ENCODE data around the gene SLC22A3.
"Not testable (repeated sequence)": the region's sequence is repeated elsewhere in the genome, so short reads cannot be mapped to it uniquely, and the experiment has no call there.

The SLC22A3 gene

DNA sequence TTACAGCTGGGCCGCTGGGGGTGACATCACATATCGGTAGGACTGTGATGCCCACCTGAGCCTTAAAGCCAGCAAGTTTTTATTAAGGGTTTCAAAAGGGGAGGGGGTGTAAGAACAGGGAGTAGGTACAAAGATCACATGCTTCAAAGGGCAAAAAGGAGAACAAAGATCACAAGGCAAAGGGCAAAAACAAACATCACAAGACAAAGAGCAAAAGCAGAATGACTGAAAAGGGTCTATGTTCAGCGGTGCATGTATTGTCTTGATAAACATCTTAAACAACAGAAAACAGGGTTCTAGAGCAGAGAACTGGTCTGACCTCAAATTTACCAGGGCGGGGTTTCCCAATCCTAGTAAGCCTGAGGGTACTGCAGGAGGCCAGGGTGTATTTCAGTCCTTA lies 101.6 kb downstream of the SLC22A3 start:
- not testable (repeated sequence) for DNase-seq

DNA sequence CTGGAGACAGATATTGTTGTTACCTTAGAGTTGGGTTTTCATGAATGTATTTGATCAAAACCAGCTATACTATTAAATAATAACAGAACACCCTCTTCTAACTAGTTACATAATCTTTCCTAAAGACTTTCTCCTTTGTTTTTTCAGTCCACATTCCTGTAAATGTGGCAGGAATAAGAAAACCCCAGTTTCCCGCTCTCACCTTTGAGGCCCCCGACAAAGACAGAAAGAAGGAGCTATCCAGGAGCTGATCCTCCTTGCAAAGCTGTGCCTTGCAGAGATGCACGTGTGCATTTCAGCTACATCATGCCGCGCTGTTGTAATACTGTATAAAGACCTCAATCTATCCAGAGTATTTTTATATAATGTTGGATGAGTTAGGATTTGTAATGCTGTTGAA lies 102.7 kb downstream of the SLC22A3 start:
- DNase-seq = no peak

DNA sequence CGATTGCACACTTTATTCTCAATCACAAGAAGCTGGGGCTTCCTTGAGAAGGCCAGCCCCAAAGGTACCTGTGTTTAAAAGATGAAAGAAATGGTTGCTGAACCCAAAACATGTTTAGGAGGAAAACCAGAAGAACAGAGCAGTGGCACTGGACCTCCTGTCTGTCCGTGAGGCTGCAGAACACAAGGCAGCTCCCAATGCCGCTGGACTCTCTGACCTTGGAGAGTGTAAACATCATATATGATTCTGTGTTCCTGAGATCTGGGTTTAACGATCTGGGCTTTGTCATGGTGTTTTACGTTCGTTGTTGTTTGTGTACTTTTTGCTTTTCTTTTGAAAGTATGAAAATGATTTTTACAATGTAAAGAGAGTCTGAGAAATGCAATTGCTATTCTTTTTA lies 106.1 kb downstream of the SLC22A3 start:
- no peak for DNase-seq

DNA sequence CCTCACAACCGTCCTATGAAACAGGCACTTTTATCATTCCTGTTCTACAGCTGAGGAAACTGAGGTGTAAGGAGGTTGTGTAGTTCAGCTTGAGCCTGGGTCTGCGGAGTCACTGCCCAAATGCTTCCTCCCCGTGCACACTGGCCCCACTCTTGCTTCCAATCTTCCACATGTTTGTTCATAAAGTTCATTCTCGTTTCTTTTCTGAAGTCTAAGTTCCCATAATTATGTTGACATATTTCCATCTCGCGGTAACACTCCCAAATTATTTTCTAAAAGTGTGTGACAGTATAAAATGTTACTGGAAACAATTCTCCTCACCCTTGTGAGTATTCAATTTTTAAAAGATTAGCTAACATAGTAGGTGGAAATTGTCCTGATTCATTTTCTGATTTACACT lies 106.9 kb downstream of the SLC22A3 start:
- DNase-seq = no peak

DNA sequence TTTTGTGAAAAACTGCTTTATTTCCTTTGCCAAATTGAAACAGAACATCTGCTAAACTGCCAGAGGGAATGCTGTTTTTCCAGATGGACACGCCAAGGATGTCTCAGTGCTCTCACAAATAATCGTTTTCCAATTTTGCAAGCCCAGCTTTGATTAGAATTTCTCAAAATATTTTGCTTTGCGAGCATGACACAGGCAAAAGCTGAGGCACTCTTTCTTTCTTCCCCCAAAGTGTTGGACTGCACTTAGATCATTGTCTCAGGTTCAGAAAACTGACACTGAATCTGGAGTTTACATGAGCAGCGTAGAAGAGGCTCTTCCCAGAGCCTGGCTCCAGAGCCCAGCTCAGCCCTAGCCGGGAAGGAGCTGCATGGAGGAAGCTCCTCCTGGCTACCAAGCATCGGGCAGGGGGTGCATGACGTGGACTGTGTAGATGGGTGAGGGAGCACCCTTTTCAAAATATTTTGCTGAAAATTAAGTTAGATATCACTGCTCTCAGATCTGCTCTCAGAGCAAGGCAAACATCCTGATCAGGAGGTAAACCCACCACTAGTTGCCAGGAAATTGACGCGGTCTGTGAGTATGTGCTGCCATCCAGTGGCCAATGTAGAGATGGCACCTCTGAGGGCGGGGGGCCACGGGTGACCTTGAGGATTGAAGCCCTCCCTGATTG lies 107.5 kb downstream of the SLC22A3 start:
- DNase-seq = no peak

DNA sequence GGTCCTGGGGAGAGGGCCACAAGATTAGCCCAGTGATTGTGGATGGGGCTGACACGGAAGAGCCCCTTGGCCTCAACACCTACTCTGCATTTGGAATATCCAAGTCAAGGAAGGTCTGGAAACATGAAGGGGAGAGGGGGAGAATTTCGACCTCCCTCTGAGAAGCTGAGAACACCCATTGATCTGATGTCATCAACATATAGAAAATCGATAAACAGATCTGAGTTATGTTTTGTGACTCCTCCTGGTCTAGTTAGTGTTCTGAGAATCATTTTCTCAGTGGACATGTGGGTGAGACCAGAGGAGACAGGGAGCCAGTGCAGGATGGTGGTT lies 108.0 kb downstream of the SLC22A3 start:
- DNase-seq = no peak

DNA sequence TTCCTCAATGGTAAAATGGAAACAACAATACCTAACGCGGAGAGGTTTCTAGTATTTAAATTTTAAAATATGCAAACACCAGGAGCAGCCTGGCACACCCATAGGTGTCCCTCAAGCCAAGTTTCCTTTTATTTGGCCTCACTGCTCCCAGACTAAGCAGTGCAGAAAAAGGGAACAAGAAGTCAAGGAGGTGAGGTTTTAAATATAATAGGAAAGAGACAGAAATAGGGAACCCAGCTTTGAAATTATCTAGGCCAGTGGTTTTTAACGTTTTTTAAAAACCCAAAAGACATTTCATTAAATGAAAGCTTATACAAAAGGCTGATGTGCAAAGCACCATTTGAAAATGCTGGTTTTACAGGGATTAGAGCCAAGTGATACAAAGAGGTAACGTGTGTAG lies 109.6 kb downstream of the SLC22A3 start:
- no peak for DNase-seq

DNA sequence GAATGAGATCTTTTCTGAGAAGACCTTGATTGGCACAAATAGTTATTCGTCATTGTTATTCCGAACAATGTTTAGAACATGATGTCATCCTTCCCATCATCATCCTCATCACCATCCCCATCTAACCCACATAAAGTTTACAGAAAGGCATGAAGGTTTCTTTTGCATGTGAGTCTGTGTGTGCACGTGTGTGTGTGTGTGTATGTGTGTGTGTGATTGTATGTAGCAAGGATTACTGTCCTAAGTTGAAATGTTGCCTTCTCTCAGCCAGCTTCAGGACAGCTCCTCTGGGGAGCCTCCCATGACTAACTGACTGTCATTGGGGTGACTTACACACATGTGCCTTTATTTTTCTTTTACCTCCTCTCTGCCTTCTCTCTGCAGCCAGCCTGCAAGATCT lies 113.5 kb downstream of the SLC22A3 start:
- no peak for DNase-seq

DNA sequence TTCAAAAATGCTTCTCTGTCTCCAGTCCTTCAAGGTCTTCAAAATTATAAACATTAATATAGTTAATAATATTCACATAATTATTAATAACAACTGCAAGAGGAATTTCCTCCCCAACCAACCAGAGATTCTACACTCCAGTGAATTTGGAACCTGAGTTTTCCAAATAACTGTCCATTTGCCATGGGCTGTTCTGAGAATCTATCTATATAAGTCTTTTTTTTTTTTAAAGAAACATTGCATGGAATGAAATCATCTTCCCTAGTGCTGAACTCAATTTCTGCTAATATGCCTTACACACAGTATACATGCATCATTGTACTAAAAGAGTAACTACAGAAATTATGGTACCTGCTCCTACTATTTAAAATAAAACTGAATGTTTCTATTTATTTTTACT lies 113.9 kb downstream of the SLC22A3 start:
- no peak for DNase-seq

DNA sequence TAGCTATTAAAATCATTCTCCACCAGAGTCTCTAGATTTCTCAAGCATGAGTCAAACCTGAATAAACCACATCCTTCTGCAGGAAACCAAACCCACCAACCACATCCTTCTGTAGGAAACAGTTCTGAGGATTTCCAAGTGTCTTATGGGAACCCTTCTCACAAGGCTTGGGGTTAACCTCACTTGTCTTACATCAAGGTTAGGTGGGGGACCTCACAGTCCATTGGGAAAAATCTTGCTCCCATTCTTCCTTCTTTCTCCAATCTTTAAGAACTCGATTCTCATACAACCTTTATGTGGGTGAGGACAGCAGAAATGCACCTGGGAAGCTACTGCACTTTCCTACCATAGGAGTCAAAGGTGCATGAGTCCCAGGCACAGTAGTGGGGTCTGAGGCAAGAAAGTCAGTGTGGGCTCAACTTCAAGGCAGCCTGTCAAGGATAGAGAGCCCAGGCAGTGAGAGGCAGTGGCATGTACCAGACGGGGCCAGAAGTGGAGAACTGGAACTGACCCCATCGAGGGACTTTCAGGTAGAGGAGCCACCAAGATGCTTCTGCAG lies 114.5 kb downstream of the SLC22A3 start:
- DNase-seq = no peak

DNA sequence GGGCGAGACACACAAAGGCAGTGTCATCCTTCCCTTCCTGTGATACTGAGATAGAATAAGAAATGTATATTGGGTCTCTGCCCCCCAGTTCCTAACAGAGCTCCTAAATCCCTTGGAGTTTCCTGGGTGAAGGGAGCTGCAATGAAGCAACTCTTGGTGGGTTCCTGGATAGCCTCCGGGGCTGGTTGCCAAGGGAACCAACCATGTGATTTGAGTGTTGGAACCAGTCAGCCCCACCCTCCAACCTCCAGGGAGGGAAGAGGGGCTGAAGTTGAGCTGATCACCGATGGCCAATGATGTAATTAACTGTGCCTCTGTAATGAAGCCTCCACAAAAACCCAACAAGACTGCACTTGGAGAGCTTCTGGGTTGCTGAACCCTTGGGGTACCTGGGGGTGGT lies 116.6 kb downstream of the SLC22A3 start:
- DNase-seq = no peak

DNA sequence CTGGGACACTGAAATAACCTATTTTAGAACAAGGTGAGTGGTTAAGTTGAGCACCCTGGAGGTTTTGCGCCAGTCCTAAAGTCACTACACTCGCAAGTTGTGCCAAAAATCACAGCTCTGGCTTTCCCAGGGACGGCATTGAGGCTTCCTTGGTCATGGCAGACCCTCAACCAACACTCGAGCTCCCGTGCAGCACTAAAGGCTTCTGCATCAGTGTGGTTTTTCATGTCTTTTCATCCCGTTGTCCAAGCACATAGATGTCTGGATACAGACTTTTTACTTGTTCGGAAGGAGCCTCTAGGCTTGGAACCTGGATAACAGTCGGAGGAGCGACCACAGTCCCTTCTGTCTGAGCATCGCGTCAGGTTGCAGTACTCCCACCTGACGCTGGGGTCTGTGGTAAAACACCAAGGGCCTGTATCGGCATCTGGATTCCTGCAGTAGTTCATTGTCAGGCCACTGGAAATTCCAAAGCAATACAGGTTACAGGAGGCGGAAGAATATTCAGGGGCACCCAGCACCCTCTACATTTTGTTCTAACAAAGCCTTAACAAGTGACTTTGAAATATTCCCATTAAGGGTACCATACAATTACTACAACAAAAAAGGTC lies 119.2 kb downstream of the SLC22A3 start:
- DNase-seq = not testable (repeated sequence)

DNA sequence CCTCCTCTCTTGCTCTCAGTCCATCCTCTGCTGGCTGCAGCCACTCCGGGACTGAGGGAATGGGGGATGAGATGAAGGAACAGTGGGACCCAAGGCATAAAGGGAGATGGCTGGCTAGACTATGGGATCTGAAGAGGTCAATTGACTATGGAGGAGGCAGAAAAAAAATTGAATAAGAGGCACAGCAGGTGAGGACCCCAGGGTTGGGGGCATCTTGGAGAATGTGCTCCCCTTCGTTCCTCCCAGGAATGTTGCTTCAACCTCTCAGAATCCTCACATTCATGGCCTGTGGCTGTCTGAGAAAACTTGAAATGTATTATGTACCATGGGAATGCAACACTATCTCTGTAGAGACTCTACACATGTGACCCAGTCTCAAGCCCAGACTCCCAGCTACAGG lies 121.0 kb downstream of the SLC22A3 start:
- no peak for DNase-seq

DNA sequence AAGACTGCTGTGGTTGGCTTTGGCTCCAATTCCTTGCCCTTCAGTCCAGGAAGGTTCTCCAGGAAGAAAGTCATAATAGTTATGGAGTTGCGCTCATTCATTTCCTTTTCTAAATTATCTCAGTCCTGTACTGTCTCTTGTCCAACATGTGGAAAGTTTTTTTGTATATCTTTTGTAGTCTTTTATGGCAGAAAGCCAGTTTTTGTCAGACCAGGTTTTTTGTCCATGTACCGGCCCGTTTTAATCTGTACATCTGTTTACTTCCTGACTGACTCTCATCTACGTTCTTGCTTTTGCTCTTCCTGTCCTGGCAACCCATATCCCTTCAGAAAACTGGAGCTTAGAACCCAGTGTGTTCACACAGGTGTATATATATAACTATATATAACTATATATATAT lies 127.9 kb downstream of the SLC22A3 start:
- not testable (repeated sequence) for DNase-seq

DNA sequence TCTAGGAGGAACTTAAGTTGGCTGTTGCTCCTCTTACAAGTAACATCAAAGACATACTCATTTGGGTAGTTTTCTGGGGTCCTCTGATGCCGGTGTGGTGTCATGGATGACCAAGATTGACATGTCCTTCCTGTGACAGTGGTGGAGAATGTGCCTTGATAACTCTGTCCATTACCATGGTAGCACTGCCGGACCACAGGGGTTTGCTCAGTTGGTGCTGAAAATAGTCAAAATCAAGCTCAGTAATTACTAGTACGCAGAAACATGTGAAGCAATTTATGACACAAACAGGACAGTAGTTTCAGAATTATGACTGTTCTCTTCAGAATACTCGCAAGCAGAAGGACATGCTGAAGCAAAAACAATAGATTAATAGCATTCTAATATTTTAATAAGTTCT lies 128.9 kb downstream of the SLC22A3 start:
- not testable (repeated sequence) for DNase-seq

DNA sequence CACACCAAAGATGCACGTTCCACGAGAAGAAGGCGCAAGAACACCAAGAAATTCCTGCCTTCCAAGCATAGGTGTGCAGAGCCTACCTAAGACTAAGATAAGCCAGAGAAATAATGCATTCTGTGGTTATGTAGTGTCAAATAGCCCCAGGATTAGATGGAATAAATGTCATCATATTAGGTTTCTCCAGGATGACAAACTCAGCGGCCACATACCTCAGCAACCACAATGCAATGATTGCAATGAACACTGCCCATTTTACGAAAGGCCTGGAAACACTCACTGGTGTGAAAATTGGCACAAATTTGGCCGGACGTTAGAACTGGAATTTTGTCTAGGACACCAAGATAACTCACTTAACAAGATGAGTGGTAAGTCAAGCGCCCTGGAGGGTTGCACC lies 129.7 kb downstream of the SLC22A3 start:
- DNase-seq = no peak

DNA sequence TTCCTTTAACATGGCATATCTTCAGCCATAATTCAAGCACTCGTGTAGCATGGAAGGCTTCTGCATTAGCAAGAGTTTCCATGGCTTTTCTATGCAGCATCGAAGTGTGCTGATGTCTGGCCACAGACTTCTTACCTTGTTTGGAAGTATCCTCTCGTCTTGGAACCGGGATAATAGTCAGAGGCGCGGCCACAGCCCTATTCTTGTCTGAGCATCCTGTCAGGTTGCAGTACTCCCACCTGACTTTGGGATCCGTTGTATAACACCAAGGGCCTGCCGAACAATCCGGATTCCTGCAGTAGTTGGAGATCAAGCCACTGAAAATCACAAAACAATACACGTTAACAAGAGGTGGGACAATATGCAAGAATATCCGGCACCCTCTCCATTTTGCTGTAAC lies 138.9 kb downstream of the SLC22A3 start:
- DNase-seq = no peak

DNA sequence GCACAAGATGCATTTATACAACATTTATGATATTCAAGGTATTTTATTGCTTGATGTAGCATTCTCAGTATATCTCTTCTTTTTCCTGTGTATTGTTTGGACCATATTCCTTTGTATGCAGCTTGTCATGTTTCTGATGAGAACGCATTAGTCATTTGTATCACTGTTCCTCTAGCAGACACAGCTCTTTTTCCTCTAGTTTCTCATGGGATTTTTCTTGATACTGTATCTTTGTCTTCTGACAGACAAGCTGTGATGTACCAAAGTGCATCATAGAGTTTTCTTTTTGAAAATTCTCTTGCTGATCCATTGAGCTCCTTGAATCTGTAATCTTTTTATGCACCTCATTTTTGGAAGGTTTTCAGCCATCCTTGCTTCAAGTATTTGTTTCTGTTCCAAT lies 140.9 kb downstream of the SLC22A3 start:
- DNase-seq = no peak

DNA sequence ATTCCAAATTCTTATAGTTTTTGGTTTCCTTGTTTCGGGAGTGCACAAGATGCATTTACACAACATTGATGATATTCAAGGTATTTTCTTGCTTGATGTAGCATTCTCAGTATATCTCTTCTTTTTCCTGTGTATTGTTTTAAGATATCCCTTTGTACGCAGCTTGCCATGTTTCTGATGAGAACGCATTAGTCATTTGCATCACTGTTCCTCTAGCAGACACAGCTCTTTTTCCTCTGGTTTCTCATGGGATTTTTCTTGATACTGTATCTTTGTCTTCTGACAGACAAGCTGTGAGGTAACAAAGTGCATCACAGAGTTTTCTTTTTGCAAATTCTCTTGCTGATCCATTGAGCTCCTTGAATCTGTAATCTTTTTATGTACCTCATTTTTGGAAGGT lies 146.4 kb downstream of the SLC22A3 start:
- no peak for DNase-seq

DNA sequence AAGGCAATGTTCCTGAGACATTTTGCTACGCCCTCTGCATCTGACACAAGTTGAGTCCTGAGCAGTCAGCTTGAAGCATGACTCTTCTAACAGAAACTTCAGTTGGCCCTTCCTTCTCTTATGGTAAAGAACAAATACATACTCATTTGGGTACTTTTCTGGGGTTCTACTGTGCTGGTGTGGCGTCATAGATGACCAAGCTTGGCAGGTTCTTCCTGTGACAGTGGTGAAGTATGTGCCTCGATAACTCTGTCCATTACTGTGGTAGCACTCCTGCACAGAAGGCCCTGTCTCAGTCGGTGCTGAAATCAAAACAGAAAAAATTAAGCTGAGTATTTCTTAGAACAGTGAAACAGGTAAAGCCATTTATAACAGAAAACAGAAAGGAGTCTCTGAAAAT lies 152.5 kb downstream of the SLC22A3 start:
- no peak for DNase-seq

All from activated gamma-delta T cell (primary cell).